GM18520 (cell line): ENCODE results near the gene SHD.
"Not testable (repeated sequence)": the region's sequence is repeated elsewhere in the genome, so short reads cannot be mapped to it uniquely, and the experiment has no call there.

ENCODE experiments used
- ATAC-seq: cut with Tn5 transposase; IDR thresholded peaks from one replicate; pipeline ENCODE4 v1.9.1; 2021; ENCODE audit not compliant: unreplicated experiment

SHD gene

DNA sequence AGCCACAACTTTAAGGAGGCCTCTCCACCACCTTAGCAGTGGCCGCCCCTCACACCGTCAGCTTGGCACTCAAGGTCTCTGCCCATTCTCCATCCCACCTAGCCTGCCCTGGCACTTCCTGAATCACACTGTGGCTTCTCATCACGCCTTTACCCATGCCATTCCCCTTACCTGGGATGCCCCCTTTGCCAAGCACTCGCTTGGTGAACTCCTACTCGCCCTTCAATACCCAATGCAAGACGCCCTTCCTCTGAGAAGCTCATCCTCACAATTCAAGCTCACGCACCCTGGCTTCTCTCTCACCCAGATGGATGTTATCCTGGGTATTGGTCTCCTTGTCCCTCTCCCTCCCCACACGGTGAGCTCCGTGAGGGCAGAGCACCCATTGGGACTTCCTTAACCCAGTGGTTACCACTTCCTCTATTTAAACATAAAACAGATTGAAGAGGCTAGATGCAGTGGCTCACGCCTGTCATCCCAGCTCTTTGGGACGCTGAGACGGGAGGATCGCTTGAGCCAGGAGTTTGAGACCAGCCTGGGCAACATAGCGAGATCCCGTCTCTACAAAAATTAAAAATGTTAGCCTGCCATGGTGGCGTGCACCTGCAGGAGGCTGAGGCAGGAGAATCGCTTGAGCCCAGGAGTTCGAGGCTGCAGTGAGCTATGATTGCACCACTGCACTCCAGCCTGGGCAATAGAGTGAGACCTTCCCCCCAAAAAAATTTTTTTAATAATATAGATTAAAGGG is 12.6 kb upstream of the SHD start:
- no peak for ATAC-seq

DNA sequence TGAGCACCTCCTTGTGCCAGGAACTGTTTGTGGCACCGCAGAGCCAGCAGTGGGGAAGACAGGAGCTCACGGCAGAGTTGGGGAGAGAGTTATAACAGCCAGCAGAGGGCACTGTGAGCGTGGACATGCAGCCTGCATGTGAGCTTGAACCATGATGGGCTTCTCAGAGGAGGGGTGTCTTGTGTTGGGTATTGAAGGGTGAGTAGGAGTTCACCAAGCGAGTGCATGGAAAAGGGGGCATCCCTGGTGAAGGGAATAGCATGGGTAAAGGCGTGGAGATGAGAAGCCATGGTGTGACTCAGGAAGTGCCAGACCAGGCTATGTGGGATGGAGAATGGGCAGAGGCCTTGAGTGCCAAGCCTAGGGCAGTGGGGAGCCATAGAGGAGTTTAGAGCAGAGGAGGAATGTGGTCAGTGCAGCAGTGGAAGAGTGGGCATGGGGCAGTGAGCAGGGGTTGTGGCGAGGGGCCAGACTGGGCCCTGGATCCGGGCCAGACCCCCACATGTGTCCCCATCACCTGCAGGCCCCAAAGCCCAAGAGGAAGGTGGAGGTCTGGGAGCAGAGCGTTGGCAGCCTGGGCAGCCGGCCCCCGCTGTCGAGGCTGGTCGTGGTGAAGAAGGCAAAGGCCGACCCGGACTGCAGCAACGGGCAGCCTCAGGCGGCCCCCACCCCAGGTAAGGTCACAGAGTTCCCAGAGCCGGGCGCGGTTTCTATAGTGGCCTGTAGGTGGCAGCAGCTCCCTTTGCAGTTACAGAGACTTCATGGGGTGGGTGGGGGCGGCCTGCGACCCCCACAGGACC is 11.8 kb upstream of the SHD start:
- no peak for ATAC-seq

DNA sequence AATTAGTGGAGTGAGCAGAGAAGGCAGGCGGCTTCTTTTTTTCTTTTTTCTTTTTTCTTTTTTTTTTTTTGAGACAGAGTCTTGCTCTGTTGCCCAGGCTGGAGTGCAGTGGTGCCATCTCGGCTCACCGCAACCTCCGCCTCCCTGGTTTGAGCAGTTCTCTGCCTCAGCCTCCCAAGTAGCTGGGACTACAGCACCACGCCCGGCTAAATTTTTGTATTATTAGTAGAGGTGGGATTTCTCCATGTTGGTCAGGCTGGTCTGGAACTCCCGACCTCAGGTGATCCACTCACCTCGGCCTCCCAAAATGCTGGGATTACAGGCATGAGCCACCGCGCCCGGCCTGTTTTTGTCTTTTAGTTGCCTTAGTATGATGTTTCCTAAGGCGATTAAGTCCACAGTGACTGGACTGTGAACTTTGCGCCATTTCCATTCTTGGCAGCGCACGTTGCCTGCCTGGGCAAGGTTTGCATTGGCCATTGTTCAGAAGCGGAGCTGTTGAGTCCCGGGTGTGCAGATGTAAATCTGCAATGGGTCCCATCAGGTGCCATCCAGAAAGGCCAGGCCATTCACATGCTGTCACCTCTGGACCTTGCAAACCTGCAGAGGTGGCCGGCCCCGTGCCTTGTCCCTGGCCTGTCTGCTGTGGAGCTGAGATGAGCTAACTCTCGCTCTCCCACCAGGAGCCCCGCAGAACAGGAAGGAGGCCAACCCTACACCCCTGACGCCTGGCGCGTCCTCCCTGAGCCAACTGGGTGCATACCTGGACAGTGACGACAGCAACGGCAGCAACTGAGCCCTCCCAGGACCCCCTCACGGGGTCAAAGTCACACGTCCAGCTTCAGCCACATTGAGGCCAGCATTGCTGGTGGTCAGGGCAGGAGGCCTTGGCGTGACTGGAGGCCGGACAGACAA is 10.9 kb upstream of the SHD start:
- ATAC-seq: no peak

DNA sequence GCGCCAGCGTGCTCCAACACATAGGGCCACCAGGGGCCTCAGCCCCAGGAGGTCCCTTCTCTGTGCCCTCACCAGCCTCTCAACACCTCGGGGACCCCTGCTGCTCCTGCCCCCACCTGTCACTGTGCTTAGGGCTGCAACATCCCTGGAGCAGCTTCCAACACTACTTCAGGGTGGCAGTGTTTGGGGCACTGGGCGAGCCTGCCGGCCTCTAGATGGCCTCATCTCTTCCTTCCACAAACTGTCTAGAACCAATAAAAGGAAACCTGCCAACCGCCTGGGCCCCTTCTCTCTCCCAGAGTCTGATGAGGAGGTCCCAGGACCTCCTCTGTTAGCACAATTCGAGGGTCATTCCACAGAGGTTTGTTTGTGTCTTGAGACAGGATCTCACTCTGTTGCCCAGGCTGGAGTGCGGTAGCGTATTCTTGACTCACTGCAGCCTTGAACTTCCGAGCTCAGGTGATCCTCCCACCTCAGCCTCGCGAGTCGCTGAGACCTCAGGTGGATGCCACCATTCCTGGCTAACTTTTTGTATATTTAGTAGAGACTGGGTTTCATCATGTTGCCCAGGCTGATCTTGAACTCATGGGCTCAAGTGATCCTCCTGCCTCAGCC is 10.1 kb upstream of the SHD start:
- ATAC-seq: no peak

DNA sequence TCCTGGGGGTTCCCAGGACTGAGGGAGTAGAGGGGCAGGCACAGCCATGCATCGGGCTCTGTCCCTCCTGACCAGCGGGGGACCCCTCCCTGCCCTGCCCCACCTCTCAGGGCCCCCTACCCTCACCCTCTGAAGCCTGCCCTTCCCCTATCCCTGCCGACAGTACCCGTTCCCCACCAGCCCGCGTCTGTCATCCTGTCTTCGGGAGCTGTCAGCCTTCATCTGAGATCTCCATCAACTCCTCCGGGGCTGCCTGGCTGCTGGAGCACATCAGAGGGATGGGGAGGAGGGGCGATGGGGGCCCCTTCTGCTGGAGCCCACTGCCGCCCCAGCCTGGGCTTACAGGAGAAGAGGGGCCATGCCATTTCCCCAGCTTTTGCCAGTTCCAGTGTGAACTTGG is 6.2 kb upstream of the SHD start:
- no peak for ATAC-seq

DNA sequence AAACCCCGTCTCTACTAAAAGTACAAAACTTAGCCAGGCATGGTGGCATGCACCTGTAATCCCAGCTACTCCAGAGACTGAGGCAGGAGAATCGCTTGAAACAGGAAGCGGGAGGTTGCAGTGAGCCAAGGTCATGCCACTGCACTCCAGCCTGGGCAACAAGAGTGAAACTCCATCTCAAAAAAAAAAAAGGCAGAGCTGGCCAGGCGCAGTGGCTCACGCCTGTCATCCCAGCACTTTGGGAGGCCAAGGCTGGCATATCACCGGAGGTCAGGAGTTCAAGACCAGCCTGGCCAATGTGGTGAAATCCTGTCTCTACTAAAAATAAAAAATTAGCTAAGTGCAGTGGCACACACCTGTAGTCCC is 4.8 kb upstream of the SHD start:
- ATAC-seq: not testable (repeated sequence)

DNA sequence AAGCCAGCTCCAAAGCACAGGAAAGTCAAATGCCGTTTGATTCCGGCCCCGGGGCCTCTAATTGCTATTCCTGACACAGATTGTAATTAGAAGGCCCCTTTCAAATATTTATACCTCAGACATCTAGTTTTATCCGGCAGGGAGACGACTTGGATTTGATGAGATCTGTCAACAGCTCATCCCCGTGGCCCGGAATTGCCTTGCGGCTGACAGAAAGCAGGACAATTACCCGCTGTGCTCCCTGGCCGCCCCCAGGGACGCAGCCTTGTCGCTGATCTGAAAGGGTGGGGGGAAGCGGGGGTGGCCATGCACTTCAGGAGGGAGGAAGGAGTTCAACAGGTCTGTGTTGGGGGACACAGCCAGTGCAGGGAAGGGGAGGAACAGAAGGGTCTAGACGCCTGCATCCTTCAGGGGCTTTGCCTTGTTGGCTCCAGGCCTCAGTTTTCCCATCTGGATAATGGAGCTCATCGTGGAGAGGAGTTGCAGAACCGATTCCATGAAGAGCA is 1.8 kb upstream of the SHD start:
- ATAC-seq: no peak

DNA sequence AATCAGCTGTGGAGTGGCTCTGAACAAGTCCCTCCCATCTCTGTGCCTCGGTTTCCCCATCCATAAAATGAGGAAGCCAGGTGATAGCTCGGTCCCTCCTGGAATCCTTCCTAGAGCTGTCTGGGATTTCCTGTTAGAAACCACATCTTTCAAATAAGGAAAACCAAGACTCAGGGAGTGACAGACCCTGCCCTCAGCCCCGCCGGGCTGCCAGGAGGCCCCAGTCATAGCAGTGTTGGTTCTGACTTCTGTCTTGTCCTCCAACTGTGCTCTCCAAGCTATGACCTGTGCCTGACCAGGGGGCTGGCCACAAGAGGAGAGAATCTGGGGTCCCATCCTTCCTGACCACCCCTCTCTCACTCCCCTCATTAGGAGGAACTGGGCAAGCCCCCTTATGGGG is 1.1 kb upstream of the SHD start:
- no peak for ATAC-seq

DNA sequence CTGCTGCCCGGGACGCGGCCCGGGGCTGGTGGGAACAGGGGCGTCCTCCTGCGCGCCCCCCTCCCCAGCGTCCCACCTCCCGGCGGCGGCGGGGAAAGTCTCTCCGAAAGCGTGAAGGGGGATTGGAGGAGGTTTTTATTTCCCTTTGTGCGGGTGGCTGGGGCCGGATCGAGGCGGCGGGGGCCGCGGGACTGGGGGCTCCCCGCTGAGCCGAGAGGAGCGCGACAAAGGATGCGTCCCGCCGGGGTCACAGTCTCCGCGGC is 132 bp downstream of the SHD start:
- no peak for ATAC-seq

DNA sequence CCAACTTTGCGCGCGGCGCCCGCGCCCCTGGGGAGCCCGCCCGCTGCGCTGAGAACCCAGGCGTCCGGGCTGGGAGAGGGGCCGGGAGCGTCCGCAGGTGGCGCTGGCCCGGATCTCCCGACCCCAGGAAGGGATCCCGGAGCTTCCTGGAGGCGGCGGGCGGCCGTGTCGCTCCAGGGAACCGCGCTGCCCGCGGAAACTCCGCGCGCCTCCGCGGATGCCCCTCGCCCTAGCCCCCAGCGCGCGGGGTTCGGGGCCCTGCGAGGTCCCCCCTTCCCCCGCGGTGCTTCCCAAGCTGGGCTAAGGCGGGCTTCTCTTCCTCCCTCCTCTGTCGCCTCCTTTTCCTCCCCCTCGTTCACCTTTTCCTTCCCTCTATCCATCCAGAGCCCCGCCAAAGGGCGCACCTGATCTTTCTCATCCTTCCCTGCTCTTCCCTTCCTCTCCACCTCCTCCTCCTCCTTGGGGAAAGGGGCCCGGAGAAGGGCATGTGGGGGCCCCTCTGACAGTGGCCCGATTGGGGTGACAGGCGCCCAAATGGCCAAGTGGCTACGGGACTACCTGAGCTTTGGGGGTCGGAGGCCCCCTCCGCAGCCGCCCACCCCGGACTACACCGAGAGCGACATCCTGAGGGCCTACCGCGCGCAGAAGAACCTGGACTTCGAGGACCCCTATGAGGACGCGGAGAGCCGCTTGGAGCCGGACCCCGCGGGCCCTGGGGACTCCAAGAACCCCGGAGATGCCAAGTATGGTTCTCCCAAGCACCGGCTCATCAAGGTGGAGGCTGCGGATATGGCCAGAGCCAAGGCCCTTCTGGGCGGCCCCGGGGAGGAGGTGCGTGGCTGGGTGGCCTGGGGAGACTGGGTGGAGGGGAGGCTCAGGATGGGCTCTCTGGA is 710 bp downstream of the SHD start:
- ATAC-seq: no peak

DNA sequence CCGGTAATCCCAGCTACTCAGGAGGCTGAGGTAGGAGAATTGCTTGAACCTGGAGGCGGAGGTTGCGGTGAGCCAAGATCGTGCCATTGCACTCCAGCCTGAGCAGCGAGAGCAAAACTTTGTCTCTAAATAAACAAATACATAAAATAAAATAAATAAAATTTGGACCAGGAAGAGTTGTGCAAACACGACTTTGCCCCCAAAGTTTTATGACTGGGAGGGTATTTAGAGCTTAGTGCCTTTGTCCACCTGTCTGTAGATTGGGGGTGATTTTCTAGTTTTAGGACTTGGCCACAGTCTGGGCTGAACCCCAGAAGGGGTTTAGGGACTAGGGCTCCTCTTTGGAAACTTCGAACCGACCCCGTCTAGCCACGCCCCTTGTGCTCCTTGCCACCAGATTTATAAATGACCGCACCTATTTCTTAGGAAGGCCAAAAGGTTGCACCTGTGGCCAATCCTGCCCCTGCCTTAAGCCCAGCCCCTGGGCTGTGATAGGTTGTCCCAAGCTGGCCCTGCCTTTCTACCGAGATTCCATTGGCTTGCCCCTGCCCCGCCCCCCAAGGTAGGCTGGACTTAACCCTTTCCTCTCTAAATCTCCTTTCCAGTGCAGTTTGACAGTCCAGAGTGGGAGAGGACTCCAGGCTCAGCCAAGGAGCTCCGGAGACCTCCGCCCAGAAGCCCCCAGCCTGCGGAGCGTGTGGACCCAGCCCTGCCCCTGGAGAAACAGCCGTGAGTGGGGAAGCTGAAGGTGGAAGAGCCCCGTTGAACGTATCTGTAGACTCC is 5.3 kb downstream of the SHD start:
- no peak for ATAC-seq

DNA sequence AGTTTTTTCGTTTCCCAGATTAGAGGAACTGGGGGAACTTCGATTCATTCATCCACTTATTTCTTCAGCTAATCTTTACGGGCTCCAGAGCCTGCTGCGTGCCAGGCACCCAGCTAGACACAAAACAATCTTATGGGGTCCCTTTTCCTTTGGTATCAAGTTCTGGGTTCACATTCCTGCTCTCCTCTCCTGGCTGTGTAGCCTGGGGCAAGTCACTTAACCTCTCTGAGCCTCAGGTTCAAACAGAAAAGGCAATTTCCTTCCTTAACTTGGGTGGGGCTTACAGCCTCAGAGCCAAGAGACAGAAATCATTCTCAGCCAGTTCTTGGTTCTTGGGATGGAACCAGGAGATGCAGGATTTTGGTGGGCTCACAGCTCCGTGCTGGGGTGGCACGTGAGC is 5.9 kb downstream of the SHD start:
- no peak for ATAC-seq

DNA sequence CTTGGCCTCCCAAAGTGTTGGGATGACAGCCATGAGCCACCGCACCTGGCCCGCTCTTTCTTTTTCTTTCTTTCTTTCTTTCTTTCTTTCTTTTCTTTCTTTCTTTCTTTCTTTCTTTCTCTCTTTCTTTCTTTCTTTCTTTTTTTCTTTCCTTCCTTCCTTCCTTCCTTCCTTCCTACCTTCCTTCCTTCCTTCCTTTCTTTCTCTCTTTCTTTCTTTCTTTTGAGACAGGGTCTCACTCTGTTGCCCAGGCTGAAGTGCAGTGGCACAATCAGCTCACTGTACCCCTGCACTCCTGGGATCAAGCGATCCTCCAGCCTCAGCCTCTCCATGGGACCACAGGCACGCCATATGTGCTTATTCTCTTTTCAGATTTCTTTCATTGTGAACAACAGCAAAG is 7.1 kb downstream of the SHD start:
- not testable (repeated sequence) for ATAC-seq

DNA sequence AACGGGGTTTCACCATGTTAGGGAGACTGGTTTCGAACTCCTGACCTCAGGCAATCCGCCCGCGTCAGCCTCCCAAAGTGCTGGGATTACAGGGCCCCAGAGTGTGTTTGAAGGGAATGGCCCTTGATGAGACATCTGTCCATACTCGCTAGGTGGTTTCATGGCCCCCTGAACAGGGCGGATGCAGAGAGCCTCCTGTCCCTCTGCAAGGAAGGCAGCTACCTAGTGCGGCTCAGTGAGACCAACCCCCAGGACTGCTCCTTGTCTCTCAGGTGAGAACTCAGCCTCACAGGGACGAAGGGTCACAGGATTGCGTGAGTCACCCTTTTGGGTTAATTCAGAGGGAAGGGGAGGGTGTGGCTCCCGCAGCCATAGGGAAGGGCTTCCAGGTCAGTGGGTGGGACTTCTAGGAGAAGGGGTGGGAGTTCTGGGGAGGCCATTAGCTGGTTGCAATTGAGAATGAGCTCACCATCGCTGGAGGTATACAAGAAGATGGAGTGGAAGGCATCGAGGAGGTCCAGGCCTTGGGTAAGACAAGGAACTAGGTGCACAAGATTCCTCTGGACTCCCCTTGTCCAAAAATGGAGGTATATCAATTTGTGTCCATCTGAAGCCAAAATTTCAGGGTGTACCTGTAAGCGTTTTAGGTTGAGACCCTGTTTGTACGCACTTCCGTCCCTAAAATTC is 9.2 kb downstream of the SHD start:
- ATAC-seq: no peak

DNA sequence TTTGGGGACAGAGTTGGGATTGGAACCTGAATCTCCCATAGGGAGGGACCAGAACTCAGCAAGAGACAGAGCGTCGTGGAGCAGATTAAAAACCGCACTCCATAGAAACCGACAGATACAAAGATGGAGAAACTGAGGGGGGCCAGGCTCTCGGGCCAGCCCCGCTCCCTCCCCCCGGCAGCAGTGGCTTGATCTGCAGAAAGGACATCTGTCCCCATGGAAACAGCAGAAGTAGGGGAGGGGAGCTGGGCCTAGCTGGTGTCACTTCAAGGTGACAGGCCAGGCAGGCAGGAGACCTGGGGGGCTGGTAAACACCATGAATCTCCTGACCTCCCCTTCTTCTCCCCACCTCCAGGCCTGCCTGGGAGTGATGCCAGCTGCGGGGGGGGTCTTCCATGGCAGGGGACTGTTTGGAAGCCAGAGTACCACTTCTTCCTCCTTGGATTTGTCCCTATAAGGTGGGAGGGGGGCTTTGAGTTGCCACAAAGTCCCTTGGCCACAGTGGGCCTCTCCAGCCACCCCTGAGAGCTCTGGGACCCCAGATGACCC is 12.2 kb downstream of the SHD start:
- no peak for ATAC-seq

DNA sequence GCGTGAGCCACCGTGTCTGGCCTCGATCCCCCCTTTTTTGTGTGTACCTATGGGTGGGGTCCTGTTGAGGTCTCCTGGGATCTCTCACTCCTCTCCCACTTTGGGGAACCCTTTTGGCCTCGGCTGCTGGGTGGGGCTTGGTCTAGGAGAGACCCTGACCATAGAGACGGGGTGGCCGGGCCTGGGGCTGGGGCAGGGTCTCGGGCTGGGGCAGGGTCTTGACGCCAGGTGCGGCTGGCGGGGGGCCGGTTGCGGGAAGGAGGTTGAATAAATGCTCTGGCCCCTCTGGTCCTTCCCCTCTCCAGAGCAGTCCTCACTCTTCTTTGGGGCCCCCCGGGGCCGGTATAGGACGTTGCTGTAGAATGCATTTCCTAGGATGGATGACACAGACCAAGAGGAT is 13.4 kb downstream of the SHD start:
- no peak for ATAC-seq

DNA sequence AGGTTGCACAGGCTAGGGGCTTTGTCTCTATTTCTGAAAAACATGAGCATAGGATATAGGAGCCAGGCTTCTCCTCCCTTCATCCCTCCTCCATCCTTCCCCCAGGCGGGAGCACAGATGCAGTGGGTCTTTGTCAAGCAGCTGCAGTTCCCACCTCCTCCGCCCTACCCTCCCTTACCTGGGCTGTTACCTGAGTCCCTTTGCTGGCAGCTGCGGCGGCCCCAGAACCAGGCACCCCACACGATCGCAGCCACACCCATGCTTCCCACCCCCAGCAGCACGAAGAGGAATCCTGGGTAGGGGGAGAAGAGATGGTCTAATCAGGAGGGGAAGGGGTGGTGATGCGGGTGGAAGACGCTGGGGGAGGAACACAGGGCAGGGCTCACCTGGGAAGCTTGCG is 15.3 kb downstream of the SHD start:
- ATAC-seq: no peak

DNA sequence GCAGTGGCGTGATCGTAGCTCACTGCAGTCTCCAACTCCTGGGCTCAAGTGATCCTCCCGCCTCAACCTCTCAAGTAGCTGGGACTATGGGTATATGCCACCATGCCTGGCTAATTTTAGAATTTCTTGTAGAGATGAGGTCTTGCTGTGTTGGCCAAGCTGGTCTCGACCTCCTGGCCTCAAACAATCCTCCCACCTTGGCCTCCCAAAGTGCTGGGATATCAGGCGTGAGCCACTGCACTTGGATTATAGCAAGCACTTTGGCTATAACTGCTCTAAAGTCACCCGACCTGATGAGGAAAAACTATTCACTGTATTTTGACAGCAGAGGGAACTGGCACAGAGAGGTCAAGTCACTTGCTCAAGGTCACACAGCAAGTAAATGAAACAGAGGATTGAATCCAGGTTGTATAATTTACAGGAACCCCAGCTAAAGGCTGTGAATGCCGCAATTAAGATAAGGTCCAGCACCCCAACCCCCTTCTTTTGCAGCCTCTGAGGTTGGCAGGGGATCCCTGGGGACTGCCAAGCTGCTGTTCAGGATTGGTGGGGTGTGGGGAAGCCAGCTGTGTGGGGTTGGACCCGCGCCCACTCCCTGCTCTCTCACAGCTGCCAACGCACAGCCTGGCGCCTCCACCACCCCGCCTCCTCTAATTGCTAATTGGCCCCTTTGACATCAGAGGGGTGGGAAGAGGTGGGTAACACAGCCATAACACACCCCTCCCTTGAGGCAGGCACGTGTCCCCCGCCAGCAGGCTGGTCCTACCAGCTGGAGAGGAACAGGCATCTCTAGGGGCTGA is 17.1 kb downstream of the SHD start:
- no peak for ATAC-seq
